Esophagus squamous epithelium (tissue), 5 donors: Measurements from ENCODE around the gene DENND11. TPM values are rescaled to one million over a fixed set of nuclear protein-coding genes. Genes with fewer than 3 reads are reported as not detected.

Experiments
- DNase-seq: peaks from one replicate; lab custom pipeline; 2025; lab: John Stamatoyannopoulos, UW
- H3K27ac ChIP-seq, 4 donors: fragments of 200-600 bp; sonication (generic); one replicate each; pipeline ENCODE4 v1.5.1; 2016 to 2019; ENCODE audit warnings: mild to moderate bottlenecking in 1 of 4
- H3K27me3 ChIP-seq, 4 donors: fragments of 200-600 bp; sonication (generic); 1 replicate in 3 of 4; 2 replicates in 1 of 4; pipeline versions ENCODE4 v1.5.1 to v1.6.0; 2017 to 2021; ENCODE audit warnings: antibody characterized with exemption in 1 of 4
- H3K36me3 ChIP-seq, 3 donors: fragments of 200-600 bp; sonication (generic); one replicate each; pipeline ENCODE4 v1.5.1; 2016 to 2019
- H3K4me1 ChIP-seq, 3 donors: fragments of 200-600 bp; sonication (generic); one replicate each; pipeline ENCODE4 v1.5.1; 2017 to 2019
- H3K4me3 ChIP-seq, 4 donors: fragments of 200-600 bp; sonication (generic); 1 replicate in 3 of 4; 2 replicates in 1 of 4; pipeline ENCODE4 v1.5.1; 2016 to 2019; ENCODE audit warnings: mild to moderate bottlenecking in 2 of 4, moderate library complexity in 1 of 4
- H3K9me3 ChIP-seq, 3 donors: fragments of 200-600 bp; sonication (generic); one replicate each; pipeline ENCODE4 v1.5.1; 2016 to 2019
- POLR2A ChIP-seq, 4 donors: fragments of 450-650 bp; IDR thresholded peaks; one replicate each; pipeline ENCODE4 v1.6.1; 2017; ENCODE audit warnings: antibody characterized with exemption in 4 of 4, mild to moderate bottlenecking in 4 of 4, moderate library complexity in 3 of 4
- WGBS, 2 donors: methylation state at CpG; one replicate each; pipeline ENCODE4 v1.1.5; 2018; 5-methylcytosine and 5-hydroxymethylcytosine counted together
- intact Hi-C: fragments of 100-400 bp; cut with DNase I; formaldehyde crosslinking; loops from one replicate; pipeline ENCODE4 v1.15.0; 2022
- total RNA-seq, 4 donors: library from RNA; depleted of rRNA; stranded (reverse); fragments of >200 nt; gene quantifications; one replicate each; pipeline ENCODE4 v1.1.0, GENCODE V29; 2016
- TF ChIP-seq, protein P1 (sequence below), 6 experiments: fragments of 450-650 bp in 4 of 6; fragments of 200-600 bp in 2 of 6; sonication (generic) in 2 of 6; IDR thresholded peaks; one replicate each; pipeline ENCODE4 v1.5.1; 2016 to 2019; ENCODE audit warnings: antibody characterized with exemption in 6 of 6, mild to moderate bottlenecking in 4 of 6, moderate library complexity in 4 of 6
- donor health status: DM: yes; HTN: yes; CAD: no.

The DENND11 gene
- total RNA-seq, 4 donors from 2014 or later, result 11.8 to 28.6 (median 14.2) TPM

DNA sequence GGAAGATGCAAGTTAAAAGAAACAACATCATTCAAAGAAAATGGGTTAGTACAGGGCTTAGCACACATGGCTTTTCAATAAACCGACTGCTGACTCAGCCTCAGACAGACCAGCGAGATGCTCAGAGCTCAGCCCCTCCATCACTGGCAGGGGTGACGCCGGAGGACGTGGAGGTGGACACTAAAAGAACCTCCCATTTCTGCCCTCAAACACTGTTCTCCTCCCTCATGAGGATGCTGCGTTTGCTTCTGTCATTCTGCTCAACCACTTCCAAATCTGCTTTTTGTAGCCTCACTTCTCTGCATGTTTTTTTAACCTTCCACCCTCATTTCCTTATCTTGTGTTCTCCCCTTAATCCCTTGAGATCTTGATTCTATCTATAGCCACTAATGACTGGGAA lies 15.3 kb downstream of the DENND11 start:
- Histone ChIP-seq H3K36me3 (peaks cover 0 to 47% (median 13%) of the 10 kb centered on the region in 3 donors), H3K27me3 (no peaks in the 10 kb centered on the region), H3K4me1 (peaks cover 0 to 5% (median 0%) of the 10 kb centered on the region in 3 donors), H3K4me3 (no peak overlapping the region), H3K27ac (no peak overlapping the region), H3K9me3 (no peaks in the 10 kb centered on the region)
- no peak for TF ChIP-seq POLR2A (IDR thresholded peaks at IDR 0.05)
- TF ChIP-seq, protein P1, sequence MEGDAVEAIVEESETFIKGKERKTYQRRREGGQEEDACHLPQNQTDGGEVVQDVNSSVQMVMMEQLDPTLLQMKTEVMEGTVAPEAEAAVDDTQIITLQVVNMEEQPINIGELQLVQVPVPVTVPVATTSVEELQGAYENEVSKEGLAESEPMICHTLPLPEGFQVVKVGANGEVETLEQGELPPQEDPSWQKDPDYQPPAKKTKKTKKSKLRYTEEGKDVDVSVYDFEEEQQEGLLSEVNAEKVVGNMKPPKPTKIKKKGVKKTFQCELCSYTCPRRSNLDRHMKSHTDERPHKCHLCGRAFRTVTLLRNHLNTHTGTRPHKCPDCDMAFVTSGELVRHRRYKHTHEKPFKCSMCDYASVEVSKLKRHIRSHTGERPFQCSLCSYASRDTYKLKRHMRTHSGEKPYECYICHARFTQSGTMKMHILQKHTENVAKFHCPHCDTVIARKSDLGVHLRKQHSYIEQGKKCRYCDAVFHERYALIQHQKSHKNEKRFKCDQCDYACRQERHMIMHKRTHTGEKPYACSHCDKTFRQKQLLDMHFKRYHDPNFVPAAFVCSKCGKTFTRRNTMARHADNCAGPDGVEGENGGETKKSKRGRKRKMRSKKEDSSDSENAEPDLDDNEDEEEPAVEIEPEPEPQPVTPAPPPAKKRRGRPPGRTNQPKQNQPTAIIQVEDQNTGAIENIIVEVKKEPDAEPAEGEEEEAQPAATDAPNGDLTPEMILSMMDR (IDR thresholded peaks at IDR 0.05), result no peak
- intact Hi-C loops, result no loop called here
- WGBS, 2 donors, result 75 to 81% methylated on average over 6 of the region's 6 CpGs
- no peak for DNase-seq

DNA sequence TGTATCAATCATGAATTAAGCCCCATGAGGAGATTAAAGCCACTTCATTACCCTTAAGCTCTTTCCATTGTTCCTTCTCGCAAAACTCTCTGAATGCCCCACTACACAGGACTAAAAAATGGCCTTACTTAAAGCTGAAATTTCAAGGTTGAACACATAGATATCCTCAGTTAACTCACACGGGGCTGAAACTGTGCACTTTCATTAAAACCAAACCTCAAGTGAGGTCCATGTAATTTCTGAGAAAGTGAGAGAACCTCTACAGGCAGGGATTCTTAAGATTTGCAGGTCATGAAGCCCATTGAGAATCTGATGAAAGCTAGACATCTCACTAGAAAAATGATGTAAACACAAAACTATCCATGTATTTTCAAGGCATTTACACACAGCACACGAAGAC lies 15.9 kb downstream of the DENND11 start:
- no peak for TF ChIP-seq POLR2A (IDR thresholded peaks at IDR 0.05)
- TF ChIP-seq, protein P1 (IDR thresholded peaks at IDR 0.05), result no peak
- intact Hi-C loops, result no loop called here
- H3K9me3 ChIP-seq, result no peaks in the 10 kb centered on the region
- H3K27ac ChIP-seq, result peak overlapping the region in 2 of 4 donors; percentile 7 to 50
- DNase-seq, result no peak
- 74 to 87% methylated on average over 3 of the region's 3 CpGs for WGBS, 2 donors
- peaks cover 0 to 53% (median 13%) of the 10 kb centered on the region in 3 donors for H3K36me3 ChIP-seq
- no peak overlapping the region for H3K4me3 ChIP-seq
- H3K27me3 ChIP-seq, result no peaks in the 10 kb centered on the region
- H3K4me1 ChIP-seq, result peaks cover 0 to 5% (median 0%) of the 10 kb centered on the region in 3 donors

DNA sequence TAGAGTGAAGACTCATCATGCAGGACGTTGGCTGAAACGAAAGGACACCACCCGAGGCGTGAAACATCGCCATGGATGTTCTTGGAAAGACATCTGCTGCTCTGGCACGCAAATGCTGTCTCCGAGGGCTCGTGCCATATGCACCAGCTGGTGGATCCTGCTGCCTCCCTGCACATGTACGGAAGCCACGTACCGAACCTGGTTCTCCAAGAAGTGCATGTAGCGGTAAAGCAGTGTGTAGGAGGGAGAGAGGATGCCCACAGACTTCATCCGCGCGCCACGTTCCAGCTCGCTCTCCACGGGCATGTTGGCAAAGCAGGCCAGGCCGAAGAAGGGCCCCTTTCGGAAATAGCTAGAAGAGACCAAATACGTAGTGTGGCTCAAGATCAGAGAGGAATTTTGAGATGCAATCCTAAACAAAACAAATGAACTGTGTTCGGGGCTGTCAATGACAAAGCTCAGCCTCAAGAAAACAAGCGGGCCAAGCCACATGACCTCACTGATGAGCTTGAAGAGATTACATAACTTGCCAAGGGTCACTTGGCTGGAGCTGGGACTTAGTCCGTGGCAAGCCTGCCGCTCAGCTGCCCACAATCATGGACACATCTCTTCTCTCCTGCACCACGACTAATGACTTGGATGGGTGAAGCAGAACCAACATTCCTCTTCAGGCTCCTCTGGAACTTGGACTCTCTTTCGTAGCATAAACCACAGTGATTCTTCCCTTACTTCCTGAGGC lies 16.5 kb downstream of the DENND11 start:
- 77 to 84% methylated on average over 25 to 27 of the region's 27 CpGs for WGBS, 2 donors

DNA sequence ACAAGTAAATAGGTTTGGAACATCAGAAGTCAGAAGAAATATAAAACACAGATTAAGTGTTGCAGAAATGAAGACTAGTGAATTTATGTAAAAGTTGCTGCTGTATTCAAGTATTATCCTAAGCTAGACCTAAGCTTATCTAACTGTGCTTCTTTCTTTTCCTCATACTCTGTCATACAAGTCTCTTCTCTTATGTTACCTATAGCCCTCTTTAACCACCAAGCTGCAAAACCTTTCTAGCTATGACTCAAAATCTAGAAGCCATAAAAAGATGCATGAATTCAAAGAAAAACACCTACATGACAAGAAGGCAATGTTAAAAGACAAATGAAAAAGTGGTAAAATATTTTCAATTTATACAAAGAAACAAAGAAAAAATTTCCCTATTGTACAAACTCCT lies 23.0 kb downstream of the DENND11 start:
- H3K27me3 ChIP-seq, result no peaks in the 10 kb centered on the region
- DNase-seq, result no peak
- H3K36me3 ChIP-seq, result peaks cover 0 to 56% (median 6%) of the 10 kb centered on the region in 3 donors
- intact Hi-C loops, result no loop called here
- no peak for TF ChIP-seq POLR2A (IDR thresholded peaks at IDR 0.05)
- TF ChIP-seq, protein P1 (IDR thresholded peaks at IDR 0.05), result no peak
- peaks cover 13 to 33% (median 21%) of the 10 kb centered on the region in 3 donors for H3K4me1 ChIP-seq
- no peak overlapping the region for H3K27ac ChIP-seq
- H3K4me3 ChIP-seq, result no peak overlapping the region
- no peaks in the 10 kb centered on the region for H3K9me3 ChIP-seq

More for the DNA sequence above, 16.5 kb downstream of the DENND11 start:
- peak overlapping the region in 1 of 4 donors; percentile 43 for H3K4me3 ChIP-seq
- no peak for DNase-seq
- H3K27me3 ChIP-seq, result no peaks in the 10 kb centered on the region
- peaks cover 0 to 5% (median 0%) of the 10 kb centered on the region in 3 donors for H3K4me1 ChIP-seq
- H3K36me3 ChIP-seq, result peaks cover 0 to 59% (median 13%) of the 10 kb centered on the region in 3 donors
- peak overlapping the region in 2 of 4 donors; percentile 7 to 50 for H3K27ac ChIP-seq
- TF ChIP-seq, protein P1 (IDR thresholded peaks at IDR 0.05), result no peak
- TF ChIP-seq POLR2A (IDR thresholded peaks at IDR 0.05), result no peak
- intact Hi-C loops, result no loop called here
- H3K9me3 ChIP-seq, result no peaks in the 10 kb centered on the region

DNA sequence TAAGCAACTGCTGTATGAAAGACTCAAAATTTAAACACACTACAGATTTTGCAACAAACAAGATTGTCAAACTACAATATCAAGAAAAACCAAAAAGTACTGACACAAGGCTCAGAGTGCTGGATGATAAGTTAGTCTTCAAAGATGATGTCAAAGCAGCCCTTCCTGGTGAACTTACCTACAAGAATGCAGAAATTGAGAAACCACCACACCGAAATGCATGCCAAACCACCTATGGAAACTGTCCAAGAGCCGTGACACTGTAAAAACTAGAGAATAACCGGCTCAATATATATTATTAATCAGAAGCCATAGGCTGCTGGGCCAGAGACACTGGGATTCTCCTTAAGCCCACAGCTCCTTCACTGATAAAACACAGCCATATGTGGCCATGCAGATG lies 25.3 kb downstream of the DENND11 start:
- intact Hi-C loops, result no loop called here

More for the DNA sequence above, 25.3 kb downstream of the DENND11 start:
- WGBS, 2 donors, result 18 to 42% methylated on average over 3 of the region's 3 CpGs
- Histone ChIP-seq H3K4me3 (no peak overlapping the region), H3K9me3 (no peaks in the 10 kb centered on the region), H3K4me1 (peaks cover 13 to 56% (median 21%) of the 10 kb centered on the region in 3 donors), H3K36me3 (peaks cover 0 to 48% (median 0%) of the 10 kb centered on the region in 3 donors), H3K27me3 (no peaks in the 10 kb centered on the region), H3K27ac (peak overlapping the region; percentile 40 to 84 (median 67))
- DNase-seq, result no peak
- TF ChIP-seq POLR2A (IDR thresholded peaks at IDR 0.05), result no peak
- TF ChIP-seq, protein P1 (IDR thresholded peaks at IDR 0.05), result no peak
